ENCODE measurements around the gene ABHD17A.

The ABHD17A gene

GRCh38 chr19:1885398-1886119, at the start of gene ABHD17A:
TSS of gene ABHD17A (minus strand) at chr19:1885496. CDS start at chr19:1881566, 3,930 bp downstream.
- DNase-seq = peak; percentile 93

- no peak for DNase-seq
Measured at GRCh38 chr19:1933942-1934341, 48.6 kb upstream of the ABHD17A start.

GRCh38 chr19:1933244-1933643, 47.9 kb upstream of the ABHD17A start:
- DNase-seq = no peak

- no peak for DNase-seq
Measured at GRCh38 chr19:1932395-1932794, 47.1 kb upstream of the ABHD17A start.

- DNase-seq = no peak
Measured at GRCh38 chr19:1931445-1931844, 46.1 kb upstream of the ABHD17A start.

- peak; percentile 70 for DNase-seq
Measured at GRCh38 chr19:1929021-1929742, 43.9 kb upstream of the ABHD17A start.

- no peak for DNase-seq
Measured at GRCh38 chr19:1925544-1925943, 40.2 kb upstream of the ABHD17A start.

- no peak for DNase-seq
Measured at GRCh38 chr19:1924320-1924961, 39.1 kb upstream of the ABHD17A start.

GRCh38 chr19:1923319-1923718, 38.0 kb upstream of the ABHD17A start:
- DNase-seq = peak; percentile 19

GRCh38 chr19:1922803-1923202, 37.5 kb upstream of the ABHD17A start:
- DNase-seq = no peak

GRCh38 chr19:1921825-1922224, 36.5 kb upstream of the ABHD17A start:
- DNase-seq = no peak

- no peak for DNase-seq
Measured at GRCh38 chr19:1921326-1921725, 36.0 kb upstream of the ABHD17A start.

- DNase-seq = no peak
Measured at GRCh38 chr19:1920644-1921043, 35.3 kb upstream of the ABHD17A start.

- no peak for DNase-seq
Measured at GRCh38 chr19:1918975-1919374, 33.7 kb upstream of the ABHD17A start.

- no peak for DNase-seq
Measured at GRCh38 chr19:1917926-1918325, 32.6 kb upstream of the ABHD17A start.

GRCh38 chr19:1917146-1917545, 31.9 kb upstream of the ABHD17A start:
- DNase-seq = no peak

GRCh38 chr19:1914826-1915341, 29.6 kb upstream of the ABHD17A start:
- DNase-seq = no peak

- no peak for DNase-seq
Measured at GRCh38 chr19:1913781-1914577, 28.7 kb upstream of the ABHD17A start.

GRCh38 chr19:1912760-1913505, 27.6 kb upstream of the ABHD17A start:
- DNase-seq = no peak

- no peak for DNase-seq
Measured at GRCh38 chr19:1911995-1912394, 26.7 kb upstream of the ABHD17A start.

- no peak for DNase-seq
Measured at GRCh38 chr19:1911098-1911497, 25.8 kb upstream of the ABHD17A start.

- no peak for DNase-seq
Measured at GRCh38 chr19:1910177-1910576, 24.9 kb upstream of the ABHD17A start.

Measured in activated effector memory CD4-positive, alpha-beta T cell treated with Interleukin-2 at 50 U/mL for 16 hours (primary cell).